ENCODE results near the gene UNKL. TPM values are rescaled to one million over a fixed set of nuclear protein-coding genes. Genes with fewer than 3 reads are reported as not detected.

The UNKL gene
- total and polyA plus RNA-seq, 3 donors from 2014 or later = 23.7 to 49.9 (median 49.2) TPM

- intact Hi-C loops (cut with DNase I; ENCODE audit: low total_unique reads) = no loop called here
- Histone ChIP-seq H3K4me3 (no peak overlapping the region), H3K27me3 (no peaks in the 10 kb centered on the region), H3K9me3 (no peaks in the 10 kb centered on the region), H3K4me1 (no peaks in the 10 kb centered on the region), H3K36me3 (ENCODE audit: low read depth, missing control alignments) (no peaks in the 10 kb centered on the region), H3K27ac (no peak overlapping the region)
- TF ChIP-seq POLR2A (IDR thresholded peaks at IDR 0.05) = no peak
- no peak for TF ChIP-seq CTCF (IDR thresholded peaks at IDR 0.05)
- no peak for DNase-seq
- WGBS, 2 donors = 81 to 91% methylated on average over 14 of the region's 14 CpGs
Measured at GRCh38 chr16:1458977-1459341, 44.5 kb upstream of the UNKL start.

GRCh38 chr16:1458336-1458976, 44.0 kb upstream of the UNKL start:
- Histone ChIP-seq H3K4me3 (no peak overlapping the region), H3K27me3 (no peaks in the 10 kb centered on the region), H3K4me1 (no peaks in the 10 kb centered on the region), H3K36me3 (ENCODE audit: low read depth, missing control alignments) (no peaks in the 10 kb centered on the region), H3K9me3 (no peaks in the 10 kb centered on the region), H3K27ac (no peak overlapping the region)
- DNase-seq = no peak
- intact Hi-C loops (cut with DNase I; ENCODE audit: low total_unique reads) = no loop called here
- TF ChIP-seq CTCF (IDR thresholded peaks at IDR 0.05) = no peak
- TF ChIP-seq POLR2A (IDR thresholded peaks at IDR 0.05) = no peak
- WGBS, 2 donors = 94% methylated on average over 17 to 20 of the region's 26 CpGs

DNA sequence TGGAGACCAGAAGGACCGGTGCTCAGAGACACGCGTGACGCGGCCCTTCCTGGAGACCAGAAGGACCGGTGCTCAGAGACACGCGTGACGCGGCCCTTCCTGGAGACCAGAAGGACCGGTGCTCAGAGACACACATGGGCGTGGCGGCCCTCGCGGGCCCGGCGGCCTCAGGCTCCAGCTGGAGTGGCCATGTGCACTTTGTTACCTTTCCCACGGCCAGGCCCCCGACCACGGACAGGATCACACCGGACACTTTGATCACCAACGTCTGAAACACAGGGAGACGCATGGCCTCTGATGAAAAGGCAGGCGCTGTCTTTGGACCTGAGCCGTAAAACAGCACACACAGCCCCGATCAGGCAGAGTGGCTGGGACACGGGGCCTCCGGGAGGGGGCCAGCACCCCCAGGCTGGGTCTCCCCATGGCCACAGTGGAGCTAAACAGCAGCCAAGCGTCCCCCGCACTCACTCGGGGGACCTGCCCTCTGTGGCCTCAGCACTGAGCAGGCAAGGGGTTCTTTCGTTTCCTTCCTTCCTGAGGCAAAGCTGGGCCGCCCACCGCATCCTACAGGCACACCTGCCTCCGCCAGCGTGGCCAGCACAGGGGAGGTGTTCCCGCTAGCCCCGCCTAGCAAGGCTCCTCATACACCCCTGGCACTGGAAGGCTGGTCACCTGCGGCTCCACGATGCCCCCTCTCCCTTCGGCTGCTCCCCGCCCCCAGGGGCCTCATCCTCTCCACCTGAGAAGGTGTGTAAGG, 43.2 kb upstream of the UNKL start:
- Histone ChIP-seq H3K4me1 (no peaks in the 10 kb centered on the region), H3K27ac (no peak overlapping the region), H3K36me3 (ENCODE audit: low read depth, missing control alignments) (no peaks in the 10 kb centered on the region), H3K4me3 (no peak overlapping the region), H3K9me3 (no peaks in the 10 kb centered on the region), H3K27me3 (no peaks in the 10 kb centered on the region)
- TF ChIP-seq POLR2A (IDR thresholded peaks at IDR 0.05) (no peak), CTCF (IDR thresholded peaks at IDR 0.05) (no peak)
- DNase-seq = no peak
- WGBS, 2 donors = 92 to 93% methylated on average over 8 to 42 of the region's 42 CpGs
- intact Hi-C loops (cut with DNase I; ENCODE audit: low total_unique reads) = no loop called here

DNA sequence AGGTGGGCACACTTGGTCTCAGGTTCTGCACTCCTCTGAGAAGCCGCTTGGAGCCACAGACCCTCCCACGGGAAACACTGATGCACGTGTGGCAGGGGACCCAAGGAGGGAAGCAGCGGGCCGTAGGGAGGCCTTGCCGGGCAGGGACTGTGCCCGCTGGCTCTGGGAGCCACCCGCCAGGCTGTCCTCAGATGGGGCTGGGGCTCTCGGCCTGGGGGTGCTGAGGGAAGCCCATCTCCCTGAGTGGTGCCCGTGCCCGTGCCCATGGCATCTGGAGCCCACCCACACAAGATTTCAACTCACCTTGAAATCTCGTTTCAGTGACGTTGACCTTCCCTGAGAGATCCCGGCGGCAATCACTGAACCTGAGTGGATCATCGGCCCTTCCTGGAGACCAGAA, 42.4 kb upstream of the UNKL start:
- no peaks in the 10 kb centered on the region for H3K9me3 ChIP-seq
- 88 to 97% methylated on average over 10 to 16 of the region's 16 CpGs for WGBS, 2 donors
- no peak for DNase-seq
- no peak for TF ChIP-seq CTCF (IDR thresholded peaks at IDR 0.05)
- TF ChIP-seq POLR2A (IDR thresholded peaks at IDR 0.05) = no peak
- no peak overlapping the region for H3K27ac ChIP-seq
- H3K4me3 ChIP-seq = no peak overlapping the region
- no peaks in the 10 kb centered on the region for H3K36me3 ChIP-seq (ENCODE audit: low read depth, missing control alignments)
- no peaks in the 10 kb centered on the region for H3K27me3 ChIP-seq
- no peaks in the 10 kb centered on the region for H3K4me1 ChIP-seq
- intact Hi-C loops (cut with DNase I; ENCODE audit: low total_unique reads) = no loop called here
